B cell (primary cell): ENCODE measurements around the gene OR5L1. TPM values are rescaled to one million over a fixed set of nuclear protein-coding genes. Genes with fewer than 3 reads are reported as not detected.

Source experiments
- ATAC-seq: fragments of 200-7000 bp; cut with Tn5 transposase; one replicate; pipeline ENCODE4 v1.10.0; 2021; ENCODE audit warnings: low read depth, mild to moderate bottlenecking, moderate number of reproducible peaks, moderate library complexity
- CTCF ChIA-PET: fragments of 350-600 bp; sonication (Branson Sonifier 250); formaldehyde crosslinking; loops from one replicate; lab custom pipeline; 2021; ENCODE audit warnings: antibody characterized with exemption, inconsistent platforms; lab: Charles Lee
- POLR2A ChIA-PET: fragments of 350-600 bp; sonication (Branson Sonifier 250); formaldehyde crosslinking; loops from one replicate; lab custom pipeline; 2021; ENCODE audit warnings: antibody characterized with exemption; lab: Charles Lee
- DNase-seq: peaks from one replicate; pipeline ENCODE4 v3.0.0; 2013
- H2AFZ ChIP-seq: 2 replicates; pipeline ENCODE4 v1.6.1; 2012; ENCODE audit warnings: mild to moderate bottlenecking, low read depth, low read length; ENCODE audit not compliant: insufficient read depth, poor library complexity, severe bottlenecking
- H3K27ac ChIP-seq, 2 donors: 1 replicate in 1 of 2; 2 replicates in 1 of 2; pipeline ENCODE4 v1.5.1; 2012 to 2013; ENCODE audit warnings: low read length in 2 of 2, mild to moderate bottlenecking in 2 of 2, moderate library complexity in 1 of 2
- H3K27me3 ChIP-seq, 4 experiments: fragments of 200-600 bp in 1 of 4; sonication (generic) in 1 of 4; replicated peaks in 1 of 4; 1 replicate in 2 of 4; 2 replicates in 2 of 4; pipeline versions ENCODE4 v1.6.1 to v1.7.0; 2013 to 2016; ENCODE audit warnings: low read length in 3 of 4, mild to moderate bottlenecking in 2 of 4, mixed read lengths in 1 of 4, moderate library complexity in 1 of 4; ENCODE audit not compliant: insufficient read depth in 4 of 4, control insufficient read depth in 3 of 4; ENCODE audit errors: control extremely low read depth in 1 of 4
- H3K36me3 ChIP-seq, 2 experiments: replicated peaks in 1 of 2; 1 replicate in 1 of 2; 2 replicates in 1 of 2; pipeline versions ENCODE4 v1.6.1 to v1.7.1; 2013; ENCODE audit warnings: low read length in 1 of 2; ENCODE audit not compliant: insufficient read depth in 2 of 2, control insufficient read depth in 1 of 2; ENCODE audit errors: control extremely low read depth in 1 of 2, extremely low read depth in 1 of 2
- H3K4me1 ChIP-seq, 2 donors: fragments of 200-600 bp in 1 of 2; sonication (generic) in 1 of 2; 1 replicate in 1 of 2; 2 replicates in 1 of 2; pipeline versions ENCODE4 v1.5.1 to v1.6.1; 2013 to 2017; ENCODE audit warnings: low read length in 2 of 2; ENCODE audit not compliant: control insufficient read depth in 2 of 2, insufficient read depth in 2 of 2
- H3K4me2 ChIP-seq: replicated peaks from 2 replicates; pipeline ENCODE3; 2012; ENCODE audit warnings: mild to moderate bottlenecking, low read depth, low read length; ENCODE audit not compliant: poor library complexity, severe bottlenecking
- H3K4me3 ChIP-seq, 5 experiments: fragments of 200-600 bp in 1 of 5; sonication (generic) in 1 of 5; 1 replicate in 3 of 5; 2 replicates in 2 of 5; pipeline versions ENCODE4 v1.5.1 to v1.7.0; 2011 to 2016; ENCODE audit warnings: low read length in 4 of 5, mild to moderate bottlenecking in 4 of 5, low read depth in 2 of 5, control low read depth in 1 of 5, moderate library complexity in 1 of 5; ENCODE audit not compliant: insufficient read depth in 1 of 5; ENCODE audit errors: control extremely low read depth in 1 of 5, extremely low read depth in 1 of 5
- H3K79me2 ChIP-seq: fragments of 200-600 bp; sonication (generic); one replicate; pipeline ENCODE4 v1.6.0; 2016; ENCODE audit warnings: low read length; ENCODE audit not compliant: control insufficient read depth, insufficient read depth
- H3K9ac ChIP-seq: fragments of 200-600 bp; sonication (generic); 2 replicates; pipeline ENCODE4 v1.6.1; 2017; ENCODE audit warnings: mild to moderate bottlenecking, low read length, moderate library complexity
- H3K9me3 ChIP-seq, 3 donors: one replicate each; pipeline versions ENCODE4 v1.6.1 to v1.7.1; 2013; ENCODE audit warnings: low read length in 2 of 3; ENCODE audit not compliant: control insufficient read depth in 2 of 3, insufficient read depth in 1 of 3; ENCODE audit errors: control extremely low read depth in 1 of 3
- H4K20me1 ChIP-seq: 2 replicates; pipeline ENCODE4 v1.6.0; 2012; ENCODE audit warnings: mild to moderate bottlenecking, low read length; ENCODE audit not compliant: insufficient read depth, control insufficient read depth, poor library complexity, severe bottlenecking
- H3K27ac Mint-ChIP-seq: one replicate; pipeline ENCODE4 v1.8.0; 2021; ENCODE audit warnings: mixed read lengths
- H3K27me3 Mint-ChIP-seq: one replicate; pipeline ENCODE4 v1.8.0; 2021; ENCODE audit warnings: mixed read lengths
- H3K4me1 Mint-ChIP-seq: one replicate; pipeline ENCODE4 v1.8.0; 2021; ENCODE audit warnings: mixed read lengths
- H3K4me3 Mint-ChIP-seq: one replicate; pipeline ENCODE4 v1.8.0; 2021; ENCODE audit warnings: mixed read lengths
- H3K9me3 Mint-ChIP-seq: one replicate; pipeline ENCODE4 v1.8.0; 2022; ENCODE audit warnings: mixed read lengths; ENCODE audit not compliant: insufficient read depth
- EZH2 ChIP-seq: IDR thresholded peaks from 2 replicates; pipeline ENCODE4 v1.6.1; 2012; ENCODE audit warnings: borderline replicate concordance, low read depth, mild to moderate bottlenecking, moderate library complexity, low read length; ENCODE audit not compliant: insufficient read depth, poor library complexity, severe bottlenecking
- WGBS: methylation state at CpG from one replicate; pipeline ENCODE4 v1.1.5; 2013; ENCODE audit warnings: missing lambda C conversion rate; ENCODE audit not compliant: insufficient coverage; 5-methylcytosine and 5-hydroxymethylcytosine counted together
- intact Hi-C: fragments of 100-400 bp; cut with micrococcal nuclease; formaldehyde crosslinking; loops from one replicate; pipeline ENCODE4 v1.10.0; 2022
- polyA plus RNA-seq: library from polyadenylated mRNA; depleted of rRNA; stranded (reverse); fragments of >200 nt; gene quantifications from 2 replicates; pipeline ENCODE4 v1.2.3, GENCODE V29; 2012
- total RNA-seq, 2 donors: library from RNA; stranded (reverse); fragments of 120-200 nt in 1 of 2; gene quantifications; 1 replicate in 1 of 2; 2 replicates in 1 of 2; pipeline versions ENCODE4 v1.2.3 to v1.2.4, GENCODE V29; 2013 to 2022
- TF ChIP-seq, protein P1 (sequence below): fragments of 200-600 bp; IDR thresholded peaks from one replicate; pipeline ENCODE4 v1.8.0; 2022; ENCODE audit warnings: antibody characterized with exemption, mild to moderate bottlenecking

OR5L1 gene
- total and polyA plus RNA-seq, 2 donors (not counting 1 experiment from before 2014, with no cell fraction given) = not detected

DNA sequence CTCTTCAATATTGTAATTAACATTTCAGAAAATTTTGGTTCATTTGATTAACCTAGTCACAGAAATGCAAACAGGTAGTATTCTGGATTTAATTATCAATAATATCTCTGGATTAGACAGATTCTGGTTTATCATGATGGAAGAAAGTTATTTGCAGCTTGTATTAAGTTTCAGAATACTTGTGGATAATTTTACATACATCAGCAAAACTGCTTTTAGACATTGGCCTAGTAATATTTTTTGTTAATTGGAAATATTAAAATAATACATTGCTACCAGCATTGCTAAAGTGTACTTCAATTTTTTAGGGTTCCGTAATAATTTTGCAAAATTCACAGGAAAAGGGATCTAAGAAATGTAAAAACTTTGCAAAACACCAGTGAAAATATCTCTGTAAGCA is 19.6 kb upstream of the OR5L1 start:
- no peak overlapping the region for H3K27ac ChIP-seq
- H3K27me3 ChIP-seq = no peaks in the 10 kb centered on the region
- TF ChIP-seq, protein P1, sequence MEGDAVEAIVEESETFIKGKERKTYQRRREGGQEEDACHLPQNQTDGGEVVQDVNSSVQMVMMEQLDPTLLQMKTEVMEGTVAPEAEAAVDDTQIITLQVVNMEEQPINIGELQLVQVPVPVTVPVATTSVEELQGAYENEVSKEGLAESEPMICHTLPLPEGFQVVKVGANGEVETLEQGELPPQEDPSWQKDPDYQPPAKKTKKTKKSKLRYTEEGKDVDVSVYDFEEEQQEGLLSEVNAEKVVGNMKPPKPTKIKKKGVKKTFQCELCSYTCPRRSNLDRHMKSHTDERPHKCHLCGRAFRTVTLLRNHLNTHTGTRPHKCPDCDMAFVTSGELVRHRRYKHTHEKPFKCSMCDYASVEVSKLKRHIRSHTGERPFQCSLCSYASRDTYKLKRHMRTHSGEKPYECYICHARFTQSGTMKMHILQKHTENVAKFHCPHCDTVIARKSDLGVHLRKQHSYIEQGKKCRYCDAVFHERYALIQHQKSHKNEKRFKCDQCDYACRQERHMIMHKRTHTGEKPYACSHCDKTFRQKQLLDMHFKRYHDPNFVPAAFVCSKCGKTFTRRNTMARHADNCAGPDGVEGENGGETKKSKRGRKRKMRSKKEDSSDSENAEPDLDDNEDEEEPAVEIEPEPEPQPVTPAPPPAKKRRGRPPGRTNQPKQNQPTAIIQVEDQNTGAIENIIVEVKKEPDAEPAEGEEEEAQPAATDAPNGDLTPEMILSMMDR = no peak
- TF ChIP-seq EZH2 = no peak
- no CpG with 5 or more reads among the region's 1 CpG for WGBS
- H3K4me3 ChIP-seq = no peak overlapping the region
- H3K9me3 Mint-ChIP-seq = peaks cover 3% of the 10 kb centered on the region
- peaks cover 0 to 6% (median 1%) of the 10 kb centered on the region in 3 donors for H3K9me3 ChIP-seq
- H3K9ac ChIP-seq = no peak overlapping the region
- no peaks in the 10 kb centered on the region for H3K36me3 ChIP-seq
- CTCF ChIA-PET = no interaction called here
- H2AFZ ChIP-seq = no peak overlapping the region
- POLR2A ChIA-PET = no interaction called here
- H3K79me2 ChIP-seq = no peaks in the 10 kb centered on the region
- H4K20me1 ChIP-seq = no peaks in the 10 kb centered on the region
- no peaks in the 10 kb centered on the region for H3K4me1 Mint-ChIP-seq
- H3K4me2 ChIP-seq = no peak overlapping the region
- ATAC-seq (no peak), DNase-seq (no peak)
- H3K27ac Mint-ChIP-seq = no peak overlapping the region
- H3K4me1 ChIP-seq = no peaks in the 10 kb centered on the region
- no peaks in the 10 kb centered on the region for H3K27me3 Mint-ChIP-seq
- intact Hi-C loops = no loop called here
- no peak overlapping the region for H3K4me3 Mint-ChIP-seq

DNA sequence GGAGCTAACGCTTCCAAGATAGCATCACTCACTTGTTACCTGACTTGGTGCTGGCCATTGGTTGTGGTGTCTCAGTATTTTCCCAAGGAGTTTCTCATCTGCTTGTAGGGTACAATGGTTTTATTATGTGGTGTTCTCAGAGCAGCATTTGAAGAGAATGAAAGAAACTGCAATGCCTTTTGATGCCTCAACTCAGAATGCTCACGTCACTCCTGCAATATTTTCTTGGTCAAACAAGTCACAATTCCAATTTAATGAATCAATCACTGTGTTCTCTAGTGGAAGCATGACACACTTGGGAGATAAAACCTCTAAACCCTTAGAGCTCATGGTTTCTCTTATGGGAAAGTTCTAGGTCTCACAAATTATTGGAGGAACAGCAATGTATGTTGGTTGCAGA is 17.8 kb upstream of the OR5L1 start:
- Histone ChIP-seq H3K4me2 (no peak overlapping the region), H3K9me3 (peaks cover 0 to 6% (median 1%) of the 10 kb centered on the region in 3 donors), H2AFZ (no peak overlapping the region), H3K27me3 (no peaks in the 10 kb centered on the region), H3K79me2 (no peaks in the 10 kb centered on the region), H3K36me3 (no peaks in the 10 kb centered on the region), H3K27ac (no peak overlapping the region), H3K4me1 (no peaks in the 10 kb centered on the region), H3K9ac (no peak overlapping the region), H3K4me3 (no peak overlapping the region), H4K20me1 (no peaks in the 10 kb centered on the region)
- intact Hi-C loops = no loop called here
- Mint-ChIP-seq H3K4me1 (no peaks in the 10 kb centered on the region), H3K4me3 (no peak overlapping the region), H3K9me3 (no peaks in the 10 kb centered on the region), H3K27me3 (no peaks in the 10 kb centered on the region), H3K27ac (no peak overlapping the region)
- WGBS = 80% methylated on average over 1 of the region's 2 CpGs
- ChIA-PET CTCF (no interaction called here), POLR2A (no interaction called here)
- TF ChIP-seq, protein P1 = no peak
- TF ChIP-seq EZH2 = no peak
- DNase-seq = no peak
- ATAC-seq = no peak
